Measurements from ENCODE around the gene TEX29. TPM values are rescaled to one million over a fixed set of nuclear protein-coding genes. Genes with fewer than 3 reads are reported as not detected.

Gene TEX29
- total and polyA plus RNA-seq, 10 of the 15 experiments (the other 5 are each of a cell fraction or from before 2014, with no cell fraction given): 0.14 to 0.30 (median 0.22) TPM; not detected in 7

- no peak for TF ChIP-seq ELK1 (IDR thresholded peaks at IDR 0.05; ENCODE audit: low read depth, low read length)
- no peak for TF ChIP-seq SREBF2 (IDR thresholded peaks at IDR 0.05; ENCODE audit: low read length)
- no peak for TF ChIP-seq USF2 (IDR thresholded peaks at IDR 0.05; ENCODE audit: borderline replicate concordance, low read depth, low read length)
- TF ChIP-seq PAX5 (IDR thresholded peaks at IDR 0.05; ENCODE audit: borderline replicate concordance, low read depth, low read length): no peak
- TF ChIP-seq RFX5 (IDR thresholded peaks at IDR 0.05; ENCODE audit: low read depth, low read length): no peak
- no peak for TF ChIP-seq KDM1A (IDR thresholded peaks at IDR 0.05; ENCODE audit: borderline replicate concordance)
- no peak for TF ChIP-seq POLR2AphosphoS2 (IDR thresholded peaks at IDR 0.05; ENCODE audit: low read depth, low read length)
- no peak for TF ChIP-seq SMC3 (IDR thresholded peaks at IDR 0.05; ENCODE audit: borderline replicate concordance, low read length)
- TF ChIP-seq KAT2A (conservative IDR thresholded peaks at IDR 0.05; ENCODE audit: control insufficient read depth, low read depth, low read length): no peak
Observed at GRCh38 chr13:111298214-111298975, 22.0 kb upstream of the TEX29 start (continued).

GRCh38 chr13:111302045-111302726 lies 18.3 kb upstream of the TEX29 start:
- no peak overlapping the region for H3K4me3 ChIP-seq
- POLR2A ChIA-PET: no interaction called here
- no peaks in the 10 kb centered on the region for H4K20me1 ChIP-seq (ENCODE audit: control insufficient read depth, insufficient read depth)
- intact Hi-C loops (cut with micrococcal nuclease; ENCODE audit: unreplicated experiment): no loop called here
- H3K27ac ChIP-seq (ENCODE audit: control insufficient read depth, insufficient read depth): no peak overlapping the region
- no peaks in the 10 kb centered on the region for H3K79me2 ChIP-seq (ENCODE audit: control insufficient read depth, insufficient read depth, low read length)
- no peak for DNase-seq (ENCODE audit: low read depth, low spot score)
- RAD21 ChIA-PET (ENCODE audit: unreplicated experiment): interaction anchor here (0.8 to 0.9 kb wide), 2 partner anchors 76 to 235 kb away, joined by 3 read pairs; no protein-coding TSS in a partner anchor
- H3K4me1 ChIP-seq (ENCODE audit: control insufficient read depth, insufficient read depth, low read length): peaks cover 19% of the 10 kb centered on the region
- no peak overlapping the region for H2AFZ ChIP-seq (ENCODE audit: control insufficient read depth, low read depth, low read length)
- no peak overlapping the region for H3K4me2 ChIP-seq (ENCODE audit: control insufficient read depth, insufficient read depth)
- BruUV-seq (replicated peaks): no TSS peak
- peaks cover 13 to 46% of the 10 kb centered on the region in 2 experiments for H3K36me3 ChIP-seq (ENCODE audit: control insufficient read depth in 2 of 2, insufficient read depth in 2 of 2, low read length in 1 of 2)
- H3K9me3 ChIP-seq (replicated peaks; ENCODE audit: control insufficient read depth, insufficient read depth, low read length): no peaks in the 10 kb centered on the region
- no peaks in the 10 kb centered on the region for H3K27me3 ChIP-seq (replicated peaks in 1 of 2; ENCODE audit: control insufficient read depth in 2 of 2, insufficient read depth in 2 of 2, low read length in 1 of 2)
- no peak for FAIRE-seq
- H3K9ac ChIP-seq (ENCODE audit: control insufficient read depth, insufficient read depth, low read length): no peak overlapping the region
- CTCF ChIA-PET: no interaction called here
- WGBS (ENCODE audit: insufficient coverage, insufficient replicate concordance, low lambda C conversion rate, missing lambda C conversion rate): 93% methylated on average over 22 of the region's 22 CpGs
- ATAC-seq: no peak
- in situ Hi-C loops (cut with MboI): no loop called here
- SMC1A ChIA-PET (ENCODE audit: uncharacterized antibody, unreplicated experiment): no interaction called here
- no peak for TF ChIP-seq GATAD2B (conservative IDR thresholded peaks at IDR 0.05; ENCODE audit: low read depth)
- TF ChIP-seq CHD2 (IDR thresholded peaks at IDR 0.05; ENCODE audit: borderline replicate concordance, low read depth, low read length): no peak
- no peak for TF ChIP-seq RELB (IDR thresholded peaks at IDR 0.05; ENCODE audit: low read depth)
- no peak for TF ChIP-seq E4F1 (IDR thresholded peaks at IDR 0.05; ENCODE audit: borderline replicate concordance, partially characterized antibody)
- no peak for TF ChIP-seq FOS (IDR thresholded peaks at IDR 0.05; ENCODE audit: borderline replicate concordance, extremely low read depth, insufficient read length)
- no peak for TF ChIP-seq MTA2 (IDR thresholded peaks at IDR 0.05; ENCODE audit: low read depth)
- TF ChIP-seq IKZF2 (IDR thresholded peaks at IDR 0.05): no peak

Data from GM12878 (cell line).